Measurements from ENCODE around the gene PCBP3.
"Not testable (repeated sequence)": the region's sequence is repeated elsewhere in the genome, so short reads cannot be mapped to it uniquely, and the experiment has no call there.

Gene PCBP3

GRCh38 chr21:45613396-45613795 lies 30.1 kb upstream of the PCBP3 start:
- DNase-seq (ENCODE audit: low read depth in 4 of 4, low spot score in 1 of 4), result no peak

- DNase-seq (ENCODE audit: low read depth in 4 of 4, low spot score in 1 of 4), result no peak
Measured at GRCh38 chr21:45613881-45614280, 29.6 kb upstream of the PCBP3 start.

GRCh38 chr21:45615145-45615711 lies 28.3 kb upstream of the PCBP3 start:
- peak; percentile 50 to 69 (median 60) for DNase-seq (ENCODE audit: low read depth in 4 of 4, low spot score in 1 of 4)

GRCh38 chr21:45617021-45617921 lies 26.3 kb upstream of the PCBP3 start:
- DNase-seq (ENCODE audit: low read depth in 4 of 4, low spot score in 1 of 4), result no peak

- DNase-seq (ENCODE audit: low read depth in 4 of 4, low spot score in 1 of 4), result no peak
Measured at GRCh38 chr21:45618287-45618686, 25.2 kb upstream of the PCBP3 start.

- no peak for DNase-seq (ENCODE audit: low read depth in 4 of 4, low spot score in 1 of 4)
Measured at GRCh38 chr21:45618846-45619485, 24.6 kb upstream of the PCBP3 start.

GRCh38 chr21:45620201-45620923 lies 23.2 kb upstream of the PCBP3 start:
- no peak for DNase-seq (ENCODE audit: low read depth in 4 of 4, low spot score in 1 of 4)

GRCh38 chr21:45621435-45622331 lies 21.8 kb upstream of the PCBP3 start:
- DNase-seq (ENCODE audit: low read depth in 4 of 4, low spot score in 1 of 4), result not testable (repeated sequence)

GRCh38 chr21:45622416-45623097 lies 21.0 kb upstream of the PCBP3 start:
- no peak for DNase-seq (ENCODE audit: low read depth in 4 of 4, low spot score in 1 of 4)

GRCh38 chr21:45623436-45623835 lies 20.1 kb upstream of the PCBP3 start:
- DNase-seq (ENCODE audit: low read depth in 4 of 4, low spot score in 1 of 4), result no peak

GRCh38 chr21:45626127-45626526 lies 17.4 kb upstream of the PCBP3 start:
- not testable (repeated sequence) for DNase-seq (ENCODE audit: low read depth in 4 of 4, low spot score in 1 of 4)

- DNase-seq (ENCODE audit: low read depth in 4 of 4, low spot score in 1 of 4), result no peak
Measured at GRCh38 chr21:45629046-45629981, 14.2 kb upstream of the PCBP3 start.

GRCh38 chr21:45630066-45630694 lies 13.3 kb upstream of the PCBP3 start:
- DNase-seq (ENCODE audit: low read depth in 4 of 4, low spot score in 1 of 4), result no peak

GRCh38 chr21:45630876-45631275 lies 12.6 kb upstream of the PCBP3 start:
- no peak for DNase-seq (ENCODE audit: low read depth in 4 of 4, low spot score in 1 of 4)

- DNase-seq (ENCODE audit: low read depth in 4 of 4, low spot score in 1 of 4), result no peak
Measured at GRCh38 chr21:45631540-45631939, 12.0 kb upstream of the PCBP3 start.

- no peak for DNase-seq (ENCODE audit: low read depth in 4 of 4, low spot score in 1 of 4)
Measured at GRCh38 chr21:45632160-45632559, 11.4 kb upstream of the PCBP3 start.

- no peak for DNase-seq (ENCODE audit: low read depth in 4 of 4, low spot score in 1 of 4)
Measured at GRCh38 chr21:45632637-45633251, 10.8 kb upstream of the PCBP3 start.
